HFFc6 (cell line): ENCODE results near the gene CHMP3. TPM values are rescaled to one million over a fixed set of nuclear protein-coding genes. Genes with fewer than 3 reads are reported as not detected.
A peak's percentile ranks its signal among the peaks of the same experiment; 100 is the strongest.

Experiments used
- DNase-seq: peaks from one replicate; pipeline ENCODE4 v3.0.0-alpha.2; 2018
- H3K27ac Mint-ChIP-seq: 2 replicates; pipeline ENCODE4 v1.8.0; 2020; ENCODE audit warnings: mild to moderate bottlenecking, mixed read lengths
- H3K27me3 Mint-ChIP-seq: 2 replicates; pipeline ENCODE4 v1.8.0; 2021; ENCODE audit warnings: mild to moderate bottlenecking, moderate library complexity, mixed read lengths; ENCODE audit not compliant: insufficient read depth
- H3K36me3 Mint-ChIP-seq: 2 replicates; pipeline ENCODE4 v1.8.0; 2021; ENCODE audit warnings: low read depth, mixed read lengths
- H3K4me1 Mint-ChIP-seq: 2 replicates; pipeline ENCODE4 v1.8.0; 2020; ENCODE audit warnings: low read depth, mixed read lengths
- H3K4me3 Mint-ChIP-seq: 2 replicates; pipeline ENCODE4 v1.8.0; 2020; ENCODE audit warnings: mild to moderate bottlenecking, moderate library complexity, mixed read lengths
- H3K9me3 Mint-ChIP-seq: 2 replicates; pipeline ENCODE4 v1.8.0; 2020; ENCODE audit warnings: mild to moderate bottlenecking, mixed read lengths
- total RNA-seq, 6 experiments: library from RNA; stranded (reverse); fragmentation: NEBNext Ultra II Directional; extraction: Animal tissue kit (Norgen Biotek cat#: 25700); gene quantifications; 2 replicates in 1 of 6; 3 replicates in 5 of 6; pipeline ENCODE4 v1.2.3, GENCODE V29; 2021
- TF ChIP-seq, protein P1 (sequence below): fragments of 200-600 bp; sonication (generic); IDR thresholded peaks from 2 replicates; pipeline ENCODE4 v1.5.0; 2021; ENCODE audit warnings: antibody characterized with exemption, mild to moderate bottlenecking

Gene CHMP3
- total RNA-seq, 6 experiments from 2014 or later: 96.3 to 120 (median 113) TPM

DNA sequence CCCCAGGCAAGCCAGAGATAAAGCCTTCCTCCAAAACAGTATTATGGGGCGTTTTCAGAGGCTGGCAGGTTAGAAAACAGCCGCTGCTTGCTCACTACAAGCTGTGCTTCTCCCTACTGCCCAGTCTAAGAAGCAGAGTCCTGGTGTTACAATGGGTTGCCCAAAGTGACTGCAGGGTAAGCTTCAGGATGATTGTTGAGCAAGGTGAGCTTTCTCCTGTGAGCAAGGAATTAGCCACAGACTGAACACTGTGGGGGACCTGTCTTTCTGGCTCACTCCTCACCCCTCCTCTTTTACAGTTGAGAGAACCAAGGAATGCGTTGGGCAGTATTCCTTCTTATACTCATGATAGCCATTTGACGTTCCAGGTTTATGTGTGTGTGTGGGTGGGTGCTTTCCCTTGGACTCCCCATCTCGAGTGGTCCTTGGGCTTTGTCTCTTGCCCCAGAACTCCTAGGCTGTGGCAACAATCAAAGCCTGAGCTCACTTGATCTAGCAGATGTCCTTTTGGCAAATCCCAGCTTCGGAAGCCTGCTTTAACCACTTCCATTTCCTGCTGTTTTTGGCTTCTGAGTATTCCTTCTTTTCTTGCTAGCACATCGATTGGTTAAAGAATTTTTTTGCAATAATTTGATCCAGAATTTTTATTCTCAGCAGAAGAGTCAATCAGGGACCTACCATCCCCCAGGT is 74.5 kb downstream of the CHMP3 start:
- TF ChIP-seq, protein P1, sequence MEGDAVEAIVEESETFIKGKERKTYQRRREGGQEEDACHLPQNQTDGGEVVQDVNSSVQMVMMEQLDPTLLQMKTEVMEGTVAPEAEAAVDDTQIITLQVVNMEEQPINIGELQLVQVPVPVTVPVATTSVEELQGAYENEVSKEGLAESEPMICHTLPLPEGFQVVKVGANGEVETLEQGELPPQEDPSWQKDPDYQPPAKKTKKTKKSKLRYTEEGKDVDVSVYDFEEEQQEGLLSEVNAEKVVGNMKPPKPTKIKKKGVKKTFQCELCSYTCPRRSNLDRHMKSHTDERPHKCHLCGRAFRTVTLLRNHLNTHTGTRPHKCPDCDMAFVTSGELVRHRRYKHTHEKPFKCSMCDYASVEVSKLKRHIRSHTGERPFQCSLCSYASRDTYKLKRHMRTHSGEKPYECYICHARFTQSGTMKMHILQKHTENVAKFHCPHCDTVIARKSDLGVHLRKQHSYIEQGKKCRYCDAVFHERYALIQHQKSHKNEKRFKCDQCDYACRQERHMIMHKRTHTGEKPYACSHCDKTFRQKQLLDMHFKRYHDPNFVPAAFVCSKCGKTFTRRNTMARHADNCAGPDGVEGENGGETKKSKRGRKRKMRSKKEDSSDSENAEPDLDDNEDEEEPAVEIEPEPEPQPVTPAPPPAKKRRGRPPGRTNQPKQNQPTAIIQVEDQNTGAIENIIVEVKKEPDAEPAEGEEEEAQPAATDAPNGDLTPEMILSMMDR: no peak

GRCh38 chr2:86487062-86487461 is 76.2 kb downstream of the CHMP3 start:
- Mint-ChIP-seq H3K27ac (no peak overlapping the region), H3K9me3 (no peaks in the 10 kb centered on the region), H3K36me3 (peaks cover 84% of the 10 kb centered on the region), H3K4me3 (no peak overlapping the region), H3K27me3 (peaks cover 1% of the 10 kb centered on the region; the same call in 1 of the 2 replicates), H3K4me1 (peaks cover 19% of the 10 kb centered on the region)
- DNase-seq: no peak
- TF ChIP-seq, protein P1: no peak

More for the DNA sequence above, 74.5 kb downstream of the CHMP3 start:
- Mint-ChIP-seq H3K4me1 (peaks cover 15% of the 10 kb centered on the region), H3K4me3 (no peak overlapping the region; the same call in 1 of the 2 replicates), H3K36me3 (peaks cover 71% of the 10 kb centered on the region), H3K27me3 (peaks cover 1% of the 10 kb centered on the region; the same call in 1 of the 2 replicates), H3K9me3 (no peaks in the 10 kb centered on the region), H3K27ac (no peak overlapping the region)
- no peak for DNase-seq

GRCh38 chr2:86485802-86486201 is 77.4 kb downstream of the CHMP3 start:
- Mint-ChIP-seq H3K36me3 (peaks cover 79% of the 10 kb centered on the region), H3K27ac (no peak overlapping the region), H3K27me3 (peaks cover 1% of the 10 kb centered on the region; the same call in 1 of the 2 replicates), H3K9me3 (no peaks in the 10 kb centered on the region), H3K4me1 (peaks cover 31% of the 10 kb centered on the region), H3K4me3 (no peak overlapping the region)
- DNase-seq: no peak
- TF ChIP-seq, protein P1: no peak

DNA sequence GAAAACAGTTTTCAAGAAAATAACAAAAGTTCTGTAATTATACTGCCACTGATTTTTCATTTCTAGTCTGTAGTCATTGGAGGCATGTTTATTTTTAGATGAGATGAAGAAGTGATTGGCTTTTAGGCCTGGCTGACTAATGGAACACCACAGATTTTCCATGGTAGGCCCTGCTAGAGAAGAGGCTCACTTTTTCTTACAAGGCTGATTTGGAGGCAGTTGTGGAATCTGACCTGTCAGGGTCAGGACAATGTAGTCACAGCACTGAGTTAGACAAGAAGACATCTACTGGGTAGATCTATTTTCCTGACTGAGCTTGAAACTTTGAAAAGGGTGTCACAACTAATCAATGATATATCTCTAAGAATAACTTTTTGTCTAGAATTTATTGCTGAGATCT is 78.1 kb downstream of the CHMP3 start:
- TF ChIP-seq, protein P1: no peak
- peak overlapping the region; percentile 33; the same call in 1 of the 2 replicates for H3K27ac Mint-ChIP-seq
- H3K4me1 Mint-ChIP-seq: peaks cover 33% of the 10 kb centered on the region
- H3K4me3 Mint-ChIP-seq: no peak overlapping the region
- H3K36me3 Mint-ChIP-seq: peaks cover 80% of the 10 kb centered on the region
- H3K27me3 Mint-ChIP-seq: peaks cover 1% of the 10 kb centered on the region; the same call in 1 of the 2 replicates
- H3K9me3 Mint-ChIP-seq: no peaks in the 10 kb centered on the region
- DNase-seq: peak; percentile 40

DNA sequence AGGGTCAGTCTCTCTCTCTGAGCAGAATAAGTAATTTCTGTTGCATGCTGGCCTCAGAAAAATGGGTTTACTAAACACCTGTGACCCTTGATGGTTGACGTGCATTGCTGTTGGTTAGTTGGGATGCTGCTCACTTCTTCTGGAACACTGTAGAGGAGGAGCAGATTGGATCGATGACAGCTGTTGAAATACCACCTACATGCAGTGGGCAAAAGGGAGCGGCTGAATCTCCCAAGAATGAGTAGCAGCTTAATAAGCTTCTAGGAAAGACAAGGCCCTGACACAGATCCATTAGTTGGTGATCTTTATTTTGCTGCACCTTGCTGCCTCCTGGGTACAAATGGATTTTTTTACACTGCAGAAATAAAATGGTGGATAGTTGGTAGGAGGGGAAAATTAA is 78.9 kb downstream of the CHMP3 start:
- peaks cover 3% of the 10 kb centered on the region; the same call in 1 of the 2 replicates for H3K27me3 Mint-ChIP-seq
- TF ChIP-seq, protein P1: no peak
- H3K4me3 Mint-ChIP-seq: no peak overlapping the region
- no peaks in the 10 kb centered on the region for H3K9me3 Mint-ChIP-seq
- H3K36me3 Mint-ChIP-seq: peaks cover 78% of the 10 kb centered on the region
- H3K4me1 Mint-ChIP-seq: peaks cover 33% of the 10 kb centered on the region
- no peak for DNase-seq
- no peak overlapping the region for H3K27ac Mint-ChIP-seq
